GM21825 (cell line): Measurements from ENCODE around the gene TMIE.
"Not testable (repeated sequence)": the region's sequence is repeated elsewhere in the genome, so short reads cannot be mapped to it uniquely, and the experiment has no call there.

ENCODE experiments used
- ATAC-seq: cut with Tn5 transposase; IDR thresholded peaks from one replicate; pipeline ENCODE4 v1.9.1; 2021; ENCODE audit warnings: mild to moderate bottlenecking, moderate library complexity; ENCODE audit not compliant: unreplicated experiment

Gene TMIE

GRCh38 chr3:46682974-46683373, 18.2 kb upstream of the TMIE start:
- ATAC-seq: no peak

GRCh38 chr3:46684891-46685290, 16.3 kb upstream of the TMIE start:
- no peak for ATAC-seq

GRCh38 chr3:46685446-46685845, 15.7 kb upstream of the TMIE start:
- ATAC-seq: no peak

- no peak for ATAC-seq
These were observed 10.4 kb upstream of the TMIE start for GRCh38 chr3:46690798-46691197.

- no peak for ATAC-seq
These were observed 8.6 kb upstream of the TMIE start for GRCh38 chr3:46692566-46692990.

- ATAC-seq: no peak
These were observed 7.9 kb upstream of the TMIE start, which contains the start of gene ALS2CL for GRCh38 chr3:46693038-46693891. TSS of gene ALS2CL (minus strand) at chr3:46693679. CDS start at chr3:46689440, 4,239 bp downstream.

- no peak for ATAC-seq
These were observed 7.3 kb upstream of the TMIE start for GRCh38 chr3:46693892-46694226.

GRCh38 chr3:46694520-46694919, 6.7 kb upstream of the TMIE start:
- ATAC-seq: no peak

GRCh38 chr3:46695177-46695961, 5.8 kb upstream of the TMIE start:
- no peak for ATAC-seq

GRCh38 chr3:46695962-46696894, 5.0 kb upstream of the TMIE start:
- no peak for ATAC-seq

- ATAC-seq: no peak
These were observed 1.3 kb upstream of the TMIE start for GRCh38 chr3:46699676-46700523.

GRCh38 chr3:46700772-46701171, 420 bp upstream of the TMIE start:
- no peak for ATAC-seq

- ATAC-seq: no peak
These were observed 1.2 kb downstream of the TMIE start for GRCh38 chr3:46702246-46703012.

- no peak for ATAC-seq
These were observed 1.9 kb downstream of the TMIE start for GRCh38 chr3:46703013-46703520.

GRCh38 chr3:46704346-46704745, 3.2 kb downstream of the TMIE start:
- not testable (repeated sequence) for ATAC-seq

GRCh38 chr3:46705022-46705530, 3.9 kb downstream of the TMIE start:
- ATAC-seq: no peak

- ATAC-seq: no peak
These were observed 4.8 kb downstream of the TMIE start for GRCh38 chr3:46705751-46706552.
